ENCODE data around the gene PDPN. TPM values are rescaled to one million over a fixed set of nuclear protein-coding genes. Genes with fewer than 3 reads are reported as not detected.

PDPN gene
- polyA plus RNA-seq, 1 donor (not counting 4 experiments of a cell fraction or from before 2014, with no cell fraction given): 29.9 TPM

- dilution Hi-C loops (cut with MboI; ENCODE audit: extremely low pct_ligation_motif_present, low sequenced_read_pairs): no loop called here
- DNase-seq (ENCODE audit: low read depth, low spot score) (no peak), FAIRE-seq (no peak)
- H3K9ac ChIP-seq (ENCODE audit: control insufficient read depth, extremely low read depth, insufficient read depth, low read length): no peak overlapping the region
- H3K36me3 ChIP-seq (ENCODE audit: control insufficient read depth in 2 of 2, extremely low read depth in 1 of 2, insufficient read depth in 2 of 2, low read length in 2 of 2): peaks cover 9 to 15% of the 10 kb centered on the region in 2 experiments
- H3K4me3 ChIP-seq (ENCODE audit: control insufficient read depth in 2 of 3, extremely low read depth in 1 of 3, insufficient read depth in 2 of 3, low read depth in 1 of 3, low read length in 3 of 3): no peak overlapping the region
- no peaks in the 10 kb centered on the region for H3K79me2 ChIP-seq (ENCODE audit: control insufficient read depth, insufficient read depth, low read length)
- H3K9me1 ChIP-seq (ENCODE audit: control insufficient read depth, extremely low read depth, insufficient read depth, low read length): no peaks in the 10 kb centered on the region
- no peaks in the 10 kb centered on the region for H3K9me3 ChIP-seq (ENCODE audit: control insufficient read depth, low read depth, low read length)
- H3K27ac ChIP-seq (ENCODE audit: control insufficient read depth, insufficient read depth, low read length): no peak overlapping the region
- no peak overlapping the region for H2AFZ ChIP-seq (ENCODE audit: control insufficient read depth, low read length)
- no peaks in the 10 kb centered on the region for H4K20me1 ChIP-seq (ENCODE audit: control insufficient read depth, extremely low read depth, insufficient read depth, low read length)
- H3K4me1 ChIP-seq (ENCODE audit: control insufficient read depth, extremely low read depth, insufficient read depth, low read length): peaks cover 31% of the 10 kb centered on the region
- H3K4me2 ChIP-seq (ENCODE audit: control insufficient read depth, extremely low read depth, insufficient read depth, low read depth, low read length): no peak overlapping the region
- no peaks in the 10 kb centered on the region for H3K27me3 ChIP-seq (ENCODE audit: control insufficient read depth, extremely low read depth, insufficient read depth, low read length)
- TF ChIP-seq CTCF (optimal IDR thresholded peaks at IDR 0.05 in 1 of 3, IDR thresholded peaks at IDR 0.05 in 1 of 3, conservative IDR thresholded peaks at IDR 0.05 in 1 of 3; ENCODE audit: extremely low read depth in 1 of 3, insufficient read depth in 2 of 3, low read length in 3 of 3): no peak
Observed at GRCh38 chr1:13617108-13617507, 33.5 kb downstream of the PDPN start.

GRCh38 chr1:13617773-13618172 is 34.1 kb downstream of the PDPN start:
- TF ChIP-seq CTCF (optimal IDR thresholded peaks at IDR 0.05 in 1 of 3, IDR thresholded peaks at IDR 0.05 in 1 of 3, conservative IDR thresholded peaks at IDR 0.05 in 1 of 3; ENCODE audit: extremely low read depth in 1 of 3, insufficient read depth in 2 of 3, low read length in 3 of 3) (no peak), EZH2 (IDR thresholded peaks at IDR 0.05; ENCODE audit: low read length) (no peak)
- dilution Hi-C loops (cut with MboI; ENCODE audit: extremely low pct_ligation_motif_present, low sequenced_read_pairs): no loop called here
- H3K27me3 ChIP-seq (ENCODE audit: control insufficient read depth, extremely low read depth, insufficient read depth, low read length): no peaks in the 10 kb centered on the region
- DNase-seq (ENCODE audit: low read depth, low spot score) (no peak), FAIRE-seq (peak; percentile 95)
- H4K20me1 ChIP-seq (ENCODE audit: control insufficient read depth, extremely low read depth, insufficient read depth, low read length): no peaks in the 10 kb centered on the region
- H3K79me2 ChIP-seq (ENCODE audit: control insufficient read depth, insufficient read depth, low read length): no peaks in the 10 kb centered on the region
- no peak overlapping the region for H2AFZ ChIP-seq (ENCODE audit: control insufficient read depth, low read length)
- H3K36me3 ChIP-seq (ENCODE audit: control insufficient read depth in 2 of 2, extremely low read depth in 1 of 2, insufficient read depth in 2 of 2, low read length in 2 of 2): peaks cover 9 to 15% of the 10 kb centered on the region in 2 experiments
- no peak overlapping the region for H3K4me3 ChIP-seq (ENCODE audit: control insufficient read depth in 2 of 3, extremely low read depth in 1 of 3, insufficient read depth in 2 of 3, low read depth in 1 of 3, low read length in 3 of 3)
- H3K4me1 ChIP-seq (ENCODE audit: control insufficient read depth, extremely low read depth, insufficient read depth, low read length): peaks cover 31% of the 10 kb centered on the region
- H3K9ac ChIP-seq (ENCODE audit: control insufficient read depth, extremely low read depth, insufficient read depth, low read length): no peak overlapping the region
- no peaks in the 10 kb centered on the region for H3K9me1 ChIP-seq (ENCODE audit: control insufficient read depth, extremely low read depth, insufficient read depth, low read length)
- no peaks in the 10 kb centered on the region for H3K9me3 ChIP-seq (ENCODE audit: control insufficient read depth, low read depth, low read length)
- H3K4me2 ChIP-seq (ENCODE audit: control insufficient read depth, extremely low read depth, insufficient read depth, low read depth, low read length): peak overlapping the region; percentile 36
- no peak overlapping the region for H3K27ac ChIP-seq (ENCODE audit: control insufficient read depth, insufficient read depth, low read length)

Measured in keratinocyte (primary cell).